ENCODE measurements around the gene HCK.
"Not testable (repeated sequence)": the region's sequence is repeated elsewhere in the genome, so short reads cannot be mapped to it uniquely, and the experiment has no call there.

Gene HCK

GRCh38 chr20:32119734-32120133 is 67.7 kb downstream of the HCK start:
- DNase-seq = no peak
- peaks cover 67% of the 10 kb centered on the region for H3K79me2 ChIP-seq (ENCODE audit: low read length)
- no peak overlapping the region for H3K4me2 ChIP-seq (ENCODE audit: low read depth, low read length)
- no peaks in the 10 kb centered on the region for H3K4me1 ChIP-seq (ENCODE audit: low read length)
- no peak overlapping the region for H3K9ac ChIP-seq (ENCODE audit: low read length)
- no peak overlapping the region for H3K4me3 ChIP-seq (ENCODE audit: low read length)
- H3K9me3 ChIP-seq (replicated peaks; ENCODE audit: insufficient read depth, low read length) = no peaks in the 10 kb centered on the region
- no peaks in the 10 kb centered on the region for H3K36me3 ChIP-seq (replicated peaks; ENCODE audit: insufficient read depth, low read length)
- H2AFZ ChIP-seq (ENCODE audit: low read length) = no peak overlapping the region
- no peak overlapping the region for H3K27ac ChIP-seq (ENCODE audit: low read length)
- peaks cover 4% of the 10 kb centered on the region; the same call in 1 of the 2 replicates for H4K20me1 ChIP-seq (ENCODE audit: insufficient read depth, low read length)
- H3F3A ChIP-seq (ENCODE audit: insufficient read depth, low read length) = no peaks in the 10 kb centered on the region
- H3K27me3 ChIP-seq (replicated peaks; ENCODE audit: insufficient read depth, low read length) = no peaks in the 10 kb centered on the region
- H3K9me2 ChIP-seq (replicated peaks; ENCODE audit: insufficient read depth, low read length) = no peaks in the 10 kb centered on the region
- TF ChIP-seq, protein P1, sequence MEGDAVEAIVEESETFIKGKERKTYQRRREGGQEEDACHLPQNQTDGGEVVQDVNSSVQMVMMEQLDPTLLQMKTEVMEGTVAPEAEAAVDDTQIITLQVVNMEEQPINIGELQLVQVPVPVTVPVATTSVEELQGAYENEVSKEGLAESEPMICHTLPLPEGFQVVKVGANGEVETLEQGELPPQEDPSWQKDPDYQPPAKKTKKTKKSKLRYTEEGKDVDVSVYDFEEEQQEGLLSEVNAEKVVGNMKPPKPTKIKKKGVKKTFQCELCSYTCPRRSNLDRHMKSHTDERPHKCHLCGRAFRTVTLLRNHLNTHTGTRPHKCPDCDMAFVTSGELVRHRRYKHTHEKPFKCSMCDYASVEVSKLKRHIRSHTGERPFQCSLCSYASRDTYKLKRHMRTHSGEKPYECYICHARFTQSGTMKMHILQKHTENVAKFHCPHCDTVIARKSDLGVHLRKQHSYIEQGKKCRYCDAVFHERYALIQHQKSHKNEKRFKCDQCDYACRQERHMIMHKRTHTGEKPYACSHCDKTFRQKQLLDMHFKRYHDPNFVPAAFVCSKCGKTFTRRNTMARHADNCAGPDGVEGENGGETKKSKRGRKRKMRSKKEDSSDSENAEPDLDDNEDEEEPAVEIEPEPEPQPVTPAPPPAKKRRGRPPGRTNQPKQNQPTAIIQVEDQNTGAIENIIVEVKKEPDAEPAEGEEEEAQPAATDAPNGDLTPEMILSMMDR (IDR thresholded peaks at IDR 0.05; ENCODE audit: low read length) = no peak
- TF ChIP-seq EZH2phosphoT487 (IDR thresholded peaks at IDR 0.05; ENCODE audit: low read length) (no peak), EZH2 (optimal IDR thresholded peaks at IDR 0.05; ENCODE audit: low read depth, low read length) (no peak)

- H3K4me3 ChIP-seq (ENCODE audit: low read length); H3K9me3 ChIP-seq (replicated peaks; ENCODE audit: insufficient read depth, low read length); H3K27ac ChIP-seq (ENCODE audit: low read length); H3K4me1 ChIP-seq (ENCODE audit: low read length); H3K4me2 ChIP-seq (ENCODE audit: low read depth, low read length); H3K27me3 ChIP-seq (replicated peaks; ENCODE audit: insufficient read depth, low read length); H3K36me3 ChIP-seq (replicated peaks; ENCODE audit: insufficient read depth, low read length); H3K9ac ChIP-seq (ENCODE audit: low read length); H3K9me2 ChIP-seq (replicated peaks; ENCODE audit: insufficient read depth, low read length); H4K20me1 ChIP-seq (ENCODE audit: insufficient read depth, low read length); H2AFZ ChIP-seq (ENCODE audit: low read length); DNase-seq; H3F3A ChIP-seq (ENCODE audit: insufficient read depth, low read length): not testable (repeated sequence)
- peaks cover 66% of the 10 kb centered on the region for H3K79me2 ChIP-seq (ENCODE audit: low read length)
Observed at GRCh38 chr20:32121908-32122307, 69.9 kb downstream of the HCK start.

GRCh38 chr20:32123088-32123487 is 71.0 kb downstream of the HCK start:
- no peak overlapping the region for H3K27ac ChIP-seq (ENCODE audit: low read length)
- TF ChIP-seq, protein P1 (IDR thresholded peaks at IDR 0.05; ENCODE audit: low read length) = no peak
- no peak for TF ChIP-seq EZH2 (optimal IDR thresholded peaks at IDR 0.05; ENCODE audit: low read depth, low read length)
- TF ChIP-seq EZH2phosphoT487 (IDR thresholded peaks at IDR 0.05; ENCODE audit: low read length) = no peak
- H3K36me3 ChIP-seq (replicated peaks; ENCODE audit: insufficient read depth, low read length) = no peaks in the 10 kb centered on the region
- no peaks in the 10 kb centered on the region for H3K4me1 ChIP-seq (ENCODE audit: low read length)
- peaks cover 66% of the 10 kb centered on the region for H3K79me2 ChIP-seq (ENCODE audit: low read length)
- no peaks in the 10 kb centered on the region for H3K27me3 ChIP-seq (replicated peaks; ENCODE audit: insufficient read depth, low read length)
- no peaks in the 10 kb centered on the region for H3K9me2 ChIP-seq (replicated peaks; ENCODE audit: insufficient read depth, low read length)
- no peaks in the 10 kb centered on the region for H3F3A ChIP-seq (ENCODE audit: insufficient read depth, low read length)
- DNase-seq = no peak
- no peak overlapping the region for H3K9ac ChIP-seq (ENCODE audit: low read length)
- no peaks in the 10 kb centered on the region for H3K9me3 ChIP-seq (replicated peaks; ENCODE audit: insufficient read depth, low read length)
- no peak overlapping the region for H2AFZ ChIP-seq (ENCODE audit: low read length)
- no peak overlapping the region for H3K4me2 ChIP-seq (ENCODE audit: low read depth, low read length)
- H4K20me1 ChIP-seq (ENCODE audit: insufficient read depth, low read length) = no peaks in the 10 kb centered on the region; the same call in 1 of the 2 replicates
- H3K4me3 ChIP-seq (ENCODE audit: low read length) = no peak overlapping the region

GRCh38 chr20:32124916-32125454 is 72.9 kb downstream of the HCK start:
- no peak overlapping the region for H3K9ac ChIP-seq (ENCODE audit: low read length)
- H3K4me1 ChIP-seq (ENCODE audit: low read length) = no peaks in the 10 kb centered on the region
- no peak overlapping the region for H2AFZ ChIP-seq (ENCODE audit: low read length)
- no peak for DNase-seq
- no peaks in the 10 kb centered on the region for H3K9me2 ChIP-seq (replicated peaks; ENCODE audit: insufficient read depth, low read length)
- H3K4me2 ChIP-seq (ENCODE audit: low read depth, low read length) = no peak overlapping the region
- H3K36me3 ChIP-seq (replicated peaks; ENCODE audit: insufficient read depth, low read length) = no peaks in the 10 kb centered on the region
- H3F3A ChIP-seq (ENCODE audit: insufficient read depth, low read length) = no peaks in the 10 kb centered on the region
- TF ChIP-seq EZH2 (optimal IDR thresholded peaks at IDR 0.05; ENCODE audit: low read depth, low read length) (no peak), EZH2phosphoT487 (IDR thresholded peaks at IDR 0.05; ENCODE audit: low read length) (no peak)
- TF ChIP-seq, protein P1 (IDR thresholded peaks at IDR 0.05; ENCODE audit: low read length) = no peak
- no peak overlapping the region for H3K27ac ChIP-seq (ENCODE audit: low read length)
- H3K4me3 ChIP-seq (ENCODE audit: low read length) = no peak overlapping the region
- no peaks in the 10 kb centered on the region for H3K27me3 ChIP-seq (replicated peaks; ENCODE audit: insufficient read depth, low read length)
- H3K79me2 ChIP-seq (ENCODE audit: low read length) = peaks cover 64% of the 10 kb centered on the region
- H3K9me3 ChIP-seq (replicated peaks; ENCODE audit: insufficient read depth, low read length) = no peaks in the 10 kb centered on the region
- no peaks in the 10 kb centered on the region; the same call in 1 of the 2 replicates for H4K20me1 ChIP-seq (ENCODE audit: insufficient read depth, low read length)
